ENCODE results near the gene CCNJL.
"Not testable (repeated sequence)": the region's sequence is repeated elsewhere in the genome, so short reads cannot be mapped to it uniquely, and the experiment has no call there.

DNA sequence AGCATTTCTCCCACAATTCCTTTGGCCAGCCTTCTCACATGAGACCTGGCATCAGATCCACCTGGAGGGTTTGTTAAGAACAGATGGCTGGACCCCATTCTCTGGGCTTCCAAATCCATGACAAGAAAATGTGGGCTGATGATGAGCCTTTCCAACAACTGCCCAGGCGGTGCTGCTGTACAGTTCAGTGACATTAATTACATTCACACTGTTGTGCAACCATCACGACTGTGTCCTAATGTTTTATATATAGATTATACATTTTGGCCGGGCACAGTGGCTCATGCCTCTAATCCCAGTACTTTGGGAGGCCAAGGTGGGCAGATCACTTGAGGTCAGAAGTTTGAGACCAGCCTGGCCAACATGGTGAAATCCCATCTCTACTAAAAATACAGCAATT is 22.4 kb upstream of the CCNJL start:
- TF ChIP-seq ELF4 (IDR thresholded peaks at IDR 0.05); ZNF384 (IDR thresholded peaks at IDR 0.05); SP1 (IDR thresholded peaks at IDR 0.05); LEF1 (IDR thresholded peaks at IDR 0.05; ENCODE audit: borderline replicate concordance); BHLHE40 (IDR thresholded peaks at IDR 0.05; ENCODE audit: borderline replicate concordance); FOXA1 (IDR thresholded peaks at IDR 0.05); FOXM1 (IDR thresholded peaks at IDR 0.05; ENCODE audit: borderline replicate concordance); SUZ12 (IDR thresholded peaks at IDR 0.05); L3MBTL2 (conservative IDR thresholded peaks at IDR 0.05); HDGF (IDR thresholded peaks at IDR 0.05; ENCODE audit: borderline replicate concordance); CTBP1 (IDR thresholded peaks at IDR 0.05; ENCODE audit: borderline replicate concordance): not testable (repeated sequence)
- TF ChIP-seq, protein P1, sequence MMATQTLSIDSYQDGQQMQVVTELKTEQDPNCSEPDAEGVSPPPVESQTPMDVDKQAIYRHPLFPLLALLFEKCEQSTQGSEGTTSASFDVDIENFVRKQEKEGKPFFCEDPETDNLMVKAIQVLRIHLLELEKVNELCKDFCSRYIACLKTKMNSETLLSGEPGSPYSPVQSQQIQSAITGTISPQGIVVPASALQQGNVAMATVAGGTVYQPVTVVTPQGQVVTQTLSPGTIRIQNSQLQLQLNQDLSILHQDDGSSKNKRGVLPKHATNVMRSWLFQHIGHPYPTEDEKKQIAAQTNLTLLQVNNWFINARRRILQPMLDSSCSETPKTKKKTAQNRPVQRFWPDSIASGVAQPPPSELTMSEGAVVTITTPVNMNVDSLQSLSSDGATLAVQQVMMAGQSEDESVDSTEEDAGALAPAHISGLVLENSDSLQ (IDR thresholded peaks at IDR 0.05), result not testable (repeated sequence)

Data from HEK293T (cell line).